ENCODE data around the gene GPR22. TPM values are rescaled to one million over a fixed set of nuclear protein-coding genes. Genes with fewer than 3 reads are reported as not detected.
A peak's percentile ranks its signal among the peaks of the same experiment; 100 is the strongest.

The GPR22 gene
- total RNA-seq, 2 donors from 2014 or later, result not detected

DNA sequence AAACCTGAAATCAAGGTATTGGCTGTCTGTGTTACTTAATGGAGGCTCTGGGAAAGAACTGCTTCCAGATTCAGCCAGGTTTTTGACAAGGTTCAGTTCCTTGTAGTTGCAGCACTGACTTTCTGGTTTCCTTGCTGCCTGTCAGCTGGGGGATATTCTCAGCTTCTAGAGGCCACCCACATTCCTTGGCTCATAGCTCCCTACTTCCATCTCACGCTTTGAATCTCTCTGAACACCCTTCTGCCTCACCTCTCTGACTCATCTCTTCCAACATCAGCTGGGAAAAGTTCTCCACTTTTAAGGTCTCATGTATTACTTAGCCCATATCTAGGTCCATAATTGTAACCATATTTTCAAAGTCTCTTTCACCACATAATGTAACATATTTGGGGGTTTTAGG is 22.9 kb upstream of the GPR22 start:
- no peaks in the 10 kb centered on the region for H3K36me3 ChIP-seq (replicated peaks in 1 of 2; ENCODE audit: insufficient read depth in 1 of 2, low read depth in 2 of 2)
- 100% methylated on average over 1 of the region's 1 CpG for WGBS, 2 donors
- intact Hi-C loops (cut with DNase I), result no loop called here

DNA sequence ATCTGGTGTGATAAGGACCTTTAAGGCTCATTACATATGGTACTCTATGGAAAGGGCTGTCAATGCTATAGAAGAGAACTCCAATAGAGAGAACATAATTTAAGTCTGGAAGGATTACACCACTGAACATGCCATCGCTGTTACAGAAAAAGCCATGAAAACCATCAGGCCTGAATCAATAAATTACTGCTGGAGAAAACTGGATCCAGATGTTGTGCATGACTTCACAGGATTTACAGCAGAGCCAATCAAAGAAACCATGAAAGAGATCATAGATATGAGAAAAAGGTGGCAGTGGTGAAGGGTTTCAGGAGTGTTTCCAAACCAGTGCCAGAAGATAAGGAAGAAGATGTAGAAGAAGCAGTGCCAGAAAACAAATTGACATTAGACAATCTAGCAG is 18.9 kb upstream of the GPR22 start:
- no peak overlapping the region for H3K27ac ChIP-seq
- no peaks in the 10 kb centered on the region for H3K27me3 ChIP-seq
- no peak overlapping the region for H3K4me3 ChIP-seq
- no peak for TF ChIP-seq POLR2A (IDR thresholded peaks at IDR 0.05)
- TF ChIP-seq, protein P1, sequence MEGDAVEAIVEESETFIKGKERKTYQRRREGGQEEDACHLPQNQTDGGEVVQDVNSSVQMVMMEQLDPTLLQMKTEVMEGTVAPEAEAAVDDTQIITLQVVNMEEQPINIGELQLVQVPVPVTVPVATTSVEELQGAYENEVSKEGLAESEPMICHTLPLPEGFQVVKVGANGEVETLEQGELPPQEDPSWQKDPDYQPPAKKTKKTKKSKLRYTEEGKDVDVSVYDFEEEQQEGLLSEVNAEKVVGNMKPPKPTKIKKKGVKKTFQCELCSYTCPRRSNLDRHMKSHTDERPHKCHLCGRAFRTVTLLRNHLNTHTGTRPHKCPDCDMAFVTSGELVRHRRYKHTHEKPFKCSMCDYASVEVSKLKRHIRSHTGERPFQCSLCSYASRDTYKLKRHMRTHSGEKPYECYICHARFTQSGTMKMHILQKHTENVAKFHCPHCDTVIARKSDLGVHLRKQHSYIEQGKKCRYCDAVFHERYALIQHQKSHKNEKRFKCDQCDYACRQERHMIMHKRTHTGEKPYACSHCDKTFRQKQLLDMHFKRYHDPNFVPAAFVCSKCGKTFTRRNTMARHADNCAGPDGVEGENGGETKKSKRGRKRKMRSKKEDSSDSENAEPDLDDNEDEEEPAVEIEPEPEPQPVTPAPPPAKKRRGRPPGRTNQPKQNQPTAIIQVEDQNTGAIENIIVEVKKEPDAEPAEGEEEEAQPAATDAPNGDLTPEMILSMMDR (IDR thresholded peaks at IDR 0.05), result no peak
- ATAC-seq (no peak), DNase-seq (no peak)
- intact Hi-C loops (cut with DNase I), result no loop called here
- no peaks in the 10 kb centered on the region for H3K9me3 ChIP-seq
- WGBS, 2 donors, result 96 to 100% methylated on average over 1 of the region's 1 CpG
- no peaks in the 10 kb centered on the region for H3K36me3 ChIP-seq (replicated peaks in 1 of 2; ENCODE audit: insufficient read depth in 1 of 2, low read depth in 2 of 2)
- no peaks in the 10 kb centered on the region for H3K4me1 ChIP-seq

More for the DNA sequence above, 22.9 kb upstream of the GPR22 start:
- TF ChIP-seq, protein P1 (IDR thresholded peaks at IDR 0.05), result no peak
- no peak for TF ChIP-seq POLR2A (IDR thresholded peaks at IDR 0.05)
- Histone ChIP-seq H3K27ac (no peak overlapping the region), H3K4me3 (no peak overlapping the region), H3K27me3 (no peaks in the 10 kb centered on the region), H3K4me1 (no peaks in the 10 kb centered on the region), H3K9me3 (no peaks in the 10 kb centered on the region)
- DNase-seq (no peak), ATAC-seq (no peak)

DNA sequence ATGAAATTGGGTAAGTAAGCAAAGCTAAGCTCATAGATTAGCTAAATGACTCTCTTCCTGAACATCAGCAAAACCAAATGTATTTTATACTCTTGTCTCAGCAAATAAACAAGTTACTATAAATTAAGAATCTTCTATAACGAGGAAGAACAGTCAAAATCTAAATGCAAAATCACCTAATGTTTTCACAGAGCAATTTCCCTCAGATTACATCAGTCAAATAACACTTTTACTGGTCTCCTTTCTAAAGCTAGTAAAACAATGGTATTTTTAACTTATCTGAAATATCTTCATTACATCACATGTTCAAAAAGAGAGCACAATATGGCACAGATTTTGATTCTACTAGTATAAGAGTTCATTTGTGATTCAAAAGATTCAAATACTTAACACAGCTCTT is 16.5 kb upstream of the GPR22 start:
- no peaks in the 10 kb centered on the region for H3K36me3 ChIP-seq (replicated peaks in 1 of 2; ENCODE audit: insufficient read depth in 1 of 2, low read depth in 2 of 2)
- no peaks in the 10 kb centered on the region for H3K27me3 ChIP-seq
- H3K27ac ChIP-seq, result no peak overlapping the region
- DNase-seq, result no peak
- no peak for ATAC-seq
- H3K9me3 ChIP-seq, result no peaks in the 10 kb centered on the region
- intact Hi-C loops (cut with DNase I), result no loop called here
- TF ChIP-seq POLR2A (IDR thresholded peaks at IDR 0.05), result no peak
- TF ChIP-seq, protein P1 (IDR thresholded peaks at IDR 0.05), result no peak
- no peak overlapping the region for H3K4me3 ChIP-seq
- 94% methylated on average over 1 of the region's 1 CpG for WGBS, 2 donors
- H3K4me1 ChIP-seq, result no peaks in the 10 kb centered on the region

DNA sequence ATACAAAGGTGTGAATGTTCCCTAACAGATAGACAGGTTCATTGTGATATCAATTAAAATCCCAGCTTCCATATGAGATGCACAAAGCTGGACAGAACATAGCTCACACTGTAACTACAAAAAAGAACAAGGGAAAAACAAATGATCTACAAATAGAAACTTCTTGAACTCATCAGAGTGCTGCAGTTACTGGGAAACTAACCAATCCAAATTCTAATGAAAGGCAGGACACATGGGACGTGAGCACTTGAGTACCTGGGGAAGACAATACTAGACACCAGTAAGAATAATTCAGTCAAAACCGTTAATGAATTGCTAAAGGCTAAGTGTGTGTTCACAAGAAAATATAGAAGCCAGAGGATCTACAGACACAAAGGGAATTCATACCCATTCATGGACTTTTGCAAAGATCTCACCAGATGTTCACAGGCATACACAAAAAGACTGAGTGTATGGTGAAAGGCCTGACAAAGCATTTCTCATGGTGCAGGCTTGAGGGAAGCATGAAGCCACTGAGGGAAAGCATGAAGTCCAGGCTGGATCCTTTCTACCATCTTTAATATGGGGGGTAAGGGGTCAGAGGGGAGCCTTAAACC is 7.8 kb upstream of the GPR22 start:
- 71 to 75% methylated on average over 2 of the region's 2 CpGs for WGBS, 2 donors
- no peaks in the 10 kb centered on the region for H3K4me1 ChIP-seq
- DNase-seq (no peak), ATAC-seq (no peak)
- H3K36me3 ChIP-seq (replicated peaks in 1 of 2; ENCODE audit: insufficient read depth in 1 of 2, low read depth in 2 of 2), result no peaks in the 10 kb centered on the region
- no peaks in the 10 kb centered on the region for H3K9me3 ChIP-seq
- TF ChIP-seq POLR2A (IDR thresholded peaks at IDR 0.05), result no peak
- no peak overlapping the region for H3K4me3 ChIP-seq
- intact Hi-C loops (cut with DNase I), result loop anchor here (10.0 kb wide), 1 partner anchor 263 kb away; no protein-coding TSS in a partner anchor
- H3K27me3 ChIP-seq, result no peaks in the 10 kb centered on the region
- H3K27ac ChIP-seq, result no peak overlapping the region

DNA sequence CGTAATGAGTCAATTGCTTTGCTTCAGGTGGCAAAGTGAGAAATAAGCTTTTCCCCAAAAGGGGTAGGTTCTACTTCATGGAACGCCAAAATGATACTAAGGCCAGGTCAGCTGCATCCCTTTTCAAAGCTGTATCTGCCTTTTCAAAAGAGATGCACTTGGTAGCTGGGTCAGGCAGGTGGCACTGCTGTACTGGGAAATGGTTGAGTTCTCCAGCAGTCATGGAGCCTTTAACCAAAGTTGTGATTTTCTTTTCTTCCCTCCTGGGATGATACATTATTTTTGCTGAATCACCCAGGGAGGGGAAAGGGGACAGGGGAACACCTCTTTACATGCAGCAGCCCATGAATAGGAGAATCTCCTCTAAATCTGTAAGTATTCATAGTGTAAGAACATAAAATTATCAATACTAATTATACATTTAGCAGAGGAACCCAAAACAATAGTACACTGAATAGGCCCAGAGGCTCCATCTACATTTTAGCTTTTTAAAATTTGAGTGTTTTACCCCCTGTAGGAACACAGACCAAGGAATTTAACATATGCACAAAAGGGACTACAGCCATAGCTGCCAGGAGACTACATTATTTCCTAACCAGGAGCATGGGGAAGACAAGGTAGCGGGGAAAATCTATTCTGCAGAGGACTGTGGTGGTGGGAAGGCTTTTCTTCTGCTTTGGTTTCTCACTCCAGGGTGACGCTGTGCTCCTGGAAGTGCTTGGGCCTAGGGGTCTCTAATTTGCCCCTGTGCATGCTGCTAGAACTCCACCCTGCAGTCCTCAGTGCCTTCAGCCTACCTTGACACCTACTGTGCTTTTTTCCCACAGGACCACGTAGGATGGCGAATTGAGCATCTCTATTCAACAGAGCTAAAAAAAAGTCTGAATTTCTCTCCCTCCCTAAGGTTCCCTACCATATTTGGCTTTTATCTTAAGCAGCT is 6.4 kb upstream of the GPR22 start:
- ATAC-seq, result peak; percentile 78

More for the DNA sequence above, 6.4 kb upstream of the GPR22 start:
- WGBS, 2 donors, result 76 to 77% methylated on average over 6 of the region's 6 CpGs
- TF ChIP-seq, protein P1 (IDR thresholded peaks at IDR 0.05), result peak; percentile 31 to 88 (median 83)
- TF ChIP-seq POLR2A (IDR thresholded peaks at IDR 0.05), result no peak
- no peaks in the 10 kb centered on the region for H3K9me3 ChIP-seq
- DNase-seq, result peak; percentile 59 to 73 (median 67)
- no peak overlapping the region for H3K4me3 ChIP-seq
- intact Hi-C loops (cut with DNase I), result loop anchor here (10.0 kb wide), 1 partner anchor 261 kb away; no protein-coding TSS in a partner anchor
- no peaks in the 10 kb centered on the region for H3K4me1 ChIP-seq
- no peaks in the 10 kb centered on the region for H3K27me3 ChIP-seq
- H3K27ac ChIP-seq, result no peak overlapping the region
- H3K36me3 ChIP-seq (replicated peaks in 1 of 2; ENCODE audit: insufficient read depth in 1 of 2, low read depth in 2 of 2), result no peaks in the 10 kb centered on the region
